Muscle of arm (tissue), 14 donors: Measurements from ENCODE around the gene SHISA6. TPM values are rescaled to one million over a fixed set of nuclear protein-coding genes. Genes with fewer than 3 reads are reported as not detected.
A peak's percentile ranks its signal among the peaks of the same experiment; 100 is the strongest.

Experiments used
- DNase-seq: peaks from one replicate; pipeline ENCODE4 v3.0.0-alpha.2; 2013
- long read RNA-seq, 11 donors: transcript quantifications; one replicate each; lab custom pipeline, GENCODE V29; 2026
- polyA plus RNA-seq, 12 donors: library from polyadenylated mRNA; unstranded; fragments of 120-200 nt; gene quantifications; one replicate each; pipeline ENCODE4 v1.2.1, GENCODE V29; 2013; ENCODE audit not compliant: insufficient read length in 12 of 12

SHISA6 gene
- polyA plus RNA-seq, result 10 to 100 TPM in 8 of 12 donors, 1 to 10 TPM in 3, not detected in 1; 8.7 to 17.1 (median 12.2) TPM
- long read RNA-seq, donor 1, result 0 reads
- long read RNA-seq, donor 2, full-length matches to known transcripts, result 1 of 1 reads
- long read RNA-seq, donor 2, partial matches to known transcripts, result 0 of 1 reads
- long read RNA-seq, donor 2, other reads (novel, unspliced or antisense), result 0 of 1 reads
- long read RNA-seq, donor 3, full-length matches to known transcripts, result 1 of 1 reads
- long read RNA-seq, donor 3, partial matches to known transcripts, result 0 of 1 reads
- long read RNA-seq, donor 3, other reads (novel, unspliced or antisense), result 0 of 1 reads
- long read RNA-seq, donor 4, result 0 reads
- long read RNA-seq, donor 5, result 0 reads
- long read RNA-seq, donor 6, full-length matches to known transcripts, result 1 of 1 reads
- long read RNA-seq, donor 6, partial matches to known transcripts, result 0 of 1 reads
- long read RNA-seq, donor 6, other reads (novel, unspliced or antisense), result 0 of 1 reads
- long read RNA-seq, donor 7, full-length matches to known transcripts, result 1 of 1 reads
- long read RNA-seq, donor 7, partial matches to known transcripts, result 0 of 1 reads
- long read RNA-seq, donor 7, other reads (novel, unspliced or antisense), result 0 of 1 reads
- long read RNA-seq, donor 8, full-length matches to known transcripts, result 2 of 2 reads
- long read RNA-seq, donor 8, partial matches to known transcripts, result 0 of 2 reads
- long read RNA-seq, donor 8, other reads (novel, unspliced or antisense), result 0 of 2 reads
- long read RNA-seq, donor 9, result 0 reads
- long read RNA-seq, donor 10, full-length matches to known transcripts, result 1 of 1 reads
- long read RNA-seq, donor 10, partial matches to known transcripts, result 0 of 1 reads
- long read RNA-seq, donor 10, other reads (novel, unspliced or antisense), result 0 of 1 reads
- long read RNA-seq, donor 11, full-length matches to known transcripts, result 2 of 7 reads
- long read RNA-seq, donor 11, partial matches to known transcripts, result 5 of 7 reads
- long read RNA-seq, donor 11, other reads (novel, unspliced or antisense), result 0 of 7 reads

DNA sequence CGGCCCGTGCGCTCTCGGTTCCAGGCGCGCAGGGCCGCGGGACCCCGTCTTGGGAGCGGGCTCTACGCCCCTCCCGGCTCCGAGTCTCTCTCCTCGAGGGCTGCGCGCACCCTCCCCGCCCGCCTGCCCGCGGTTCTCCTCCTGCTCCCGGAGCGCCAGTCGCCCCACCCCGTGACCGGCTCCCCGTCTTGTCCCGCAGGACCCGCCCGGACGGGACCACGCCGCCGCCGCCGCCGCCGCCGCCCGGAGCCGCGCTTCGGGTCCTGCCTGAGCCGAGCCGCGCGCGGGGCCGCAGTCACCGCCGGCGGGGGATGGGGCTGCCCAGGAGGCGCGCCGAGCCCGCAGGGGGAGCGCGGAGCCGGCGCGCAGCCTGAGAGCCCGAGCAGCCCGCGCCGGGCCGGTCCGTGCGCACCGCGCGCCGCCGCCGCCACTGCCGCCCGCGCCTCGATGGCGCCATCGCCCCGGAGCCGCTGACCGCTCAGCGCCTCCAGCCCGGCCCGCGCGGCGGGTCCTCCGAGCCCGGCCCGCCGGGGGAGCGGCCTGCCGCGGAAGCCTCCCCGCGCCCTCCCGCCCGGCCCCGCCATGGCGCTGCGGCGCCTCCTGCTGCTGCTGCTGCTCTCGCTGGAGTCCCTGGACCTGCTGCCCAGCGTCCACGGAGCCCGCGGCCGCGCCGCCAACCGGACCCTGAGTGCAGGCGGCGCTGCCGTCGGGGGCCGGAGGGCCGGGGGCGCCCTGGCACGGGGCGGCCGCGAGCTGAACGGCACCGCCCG is at the start of gene SHISA6:
Gene SHISA6 (plus strand): TSS at position 373 of the 770 bp plus-strand sequence.
- DNase-seq, result no peak

DNA sequence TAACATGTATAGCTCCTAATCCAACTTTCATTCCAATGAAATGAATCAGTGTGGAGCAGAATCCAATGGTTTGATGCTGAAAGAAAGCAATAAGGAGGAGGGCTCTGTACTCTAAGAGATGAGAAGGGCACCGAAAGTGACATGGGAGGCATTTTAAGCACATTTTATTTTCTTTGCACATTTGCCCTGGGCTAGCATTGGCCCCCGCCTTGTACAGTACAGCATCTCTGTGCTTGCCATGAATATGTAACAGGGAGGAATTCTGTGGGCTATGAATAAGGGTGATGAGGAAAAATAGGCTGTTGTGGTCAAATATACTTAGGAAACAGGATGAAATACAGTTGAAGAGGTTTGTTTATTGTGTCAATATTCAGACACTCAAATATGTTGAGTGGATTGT is 45.2 kb upstream of the SHISA6 start:
- DNase-seq, result no peak

- DNase-seq, result no peak
Measured at GRCh38 chr17:11204991-11205390, 36.0 kb upstream of the SHISA6 start.

DNA sequence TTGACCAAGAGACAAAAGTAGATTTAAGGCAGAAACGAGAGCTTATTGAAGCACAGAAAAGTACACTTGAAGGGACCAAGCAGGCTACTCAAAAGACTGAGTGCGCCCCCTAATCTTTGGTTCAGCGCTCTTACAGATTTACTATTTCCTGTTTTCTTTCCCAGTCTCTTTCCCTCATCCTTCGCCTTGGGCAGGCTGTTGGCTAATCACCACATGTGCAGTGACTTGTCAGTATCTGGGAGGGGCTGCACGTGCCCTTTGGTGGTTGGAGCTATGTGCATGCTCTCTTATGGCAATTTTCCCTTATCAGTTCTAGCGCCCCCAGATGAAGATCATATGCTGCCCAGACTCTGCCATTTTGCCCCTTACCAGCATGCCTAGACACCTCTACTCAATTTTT is 35.4 kb upstream of the SHISA6 start:
- DNase-seq, result no peak

DNA sequence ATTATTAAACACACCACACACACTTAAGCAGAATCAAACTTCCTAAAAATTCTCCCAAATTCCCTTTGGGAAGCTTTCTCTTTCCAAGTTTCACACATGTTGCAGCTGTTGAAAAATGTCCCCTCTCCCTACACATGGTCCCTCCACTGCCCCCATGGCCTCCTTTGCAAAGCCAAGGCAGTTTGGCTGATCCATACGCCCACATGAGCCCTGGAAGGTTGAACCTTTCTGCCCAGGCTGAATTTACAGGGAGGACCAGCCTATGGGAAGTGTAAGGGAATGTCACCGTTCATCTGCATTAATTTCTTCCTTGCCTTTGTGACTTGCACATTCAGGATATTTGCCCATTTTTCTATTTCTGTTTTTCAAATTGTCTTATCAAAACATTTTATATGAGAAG is 31.1 kb upstream of the SHISA6 start:
- no peak for DNase-seq

GRCh38 chr17:11212792-11213191 is 28.2 kb upstream of the SHISA6 start:
- DNase-seq, result no peak

DNA sequence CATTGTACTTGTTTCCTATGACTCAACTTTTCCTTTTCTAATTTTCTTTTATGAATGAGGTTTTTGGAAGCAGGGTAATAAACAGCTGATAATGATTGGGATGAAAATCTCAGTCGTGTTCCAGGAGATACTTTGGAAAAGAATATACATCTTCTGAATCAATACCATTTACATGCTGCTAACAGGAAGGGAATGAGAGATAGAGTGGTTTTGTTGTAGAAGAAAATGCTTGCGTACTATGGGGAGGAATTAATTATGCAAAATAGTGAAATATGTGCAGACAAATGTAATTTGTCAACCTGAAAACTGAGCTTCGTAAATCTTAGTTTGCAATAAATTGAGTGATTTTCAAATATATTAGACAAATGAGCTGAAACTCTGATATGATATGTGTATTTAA is 24.0 kb upstream of the SHISA6 start:
- no peak for DNase-seq

DNA sequence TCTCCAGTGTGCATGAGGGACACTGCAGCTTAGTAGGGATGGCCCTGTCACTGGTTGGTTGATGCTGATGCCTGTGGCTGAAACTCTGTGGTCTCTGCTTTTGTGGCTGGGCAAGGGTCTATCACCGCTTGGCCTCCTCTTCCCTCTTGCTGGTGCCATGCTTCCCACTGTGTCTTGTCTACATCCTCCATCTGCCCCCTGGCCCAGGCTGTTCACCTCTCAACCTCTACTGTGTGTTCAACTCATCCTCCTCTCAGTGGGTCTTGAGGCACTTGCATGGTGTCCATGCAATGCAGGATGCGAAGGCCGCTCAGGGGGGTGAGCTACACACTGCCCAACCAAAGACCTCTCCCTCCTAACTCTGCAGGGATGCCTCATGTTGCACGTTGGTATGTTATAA is 19.8 kb upstream of the SHISA6 start:
- no peak for DNase-seq

- DNase-seq, result no peak
Measured at GRCh38 chr17:11221721-11222120, 19.3 kb upstream of the SHISA6 start.

DNA sequence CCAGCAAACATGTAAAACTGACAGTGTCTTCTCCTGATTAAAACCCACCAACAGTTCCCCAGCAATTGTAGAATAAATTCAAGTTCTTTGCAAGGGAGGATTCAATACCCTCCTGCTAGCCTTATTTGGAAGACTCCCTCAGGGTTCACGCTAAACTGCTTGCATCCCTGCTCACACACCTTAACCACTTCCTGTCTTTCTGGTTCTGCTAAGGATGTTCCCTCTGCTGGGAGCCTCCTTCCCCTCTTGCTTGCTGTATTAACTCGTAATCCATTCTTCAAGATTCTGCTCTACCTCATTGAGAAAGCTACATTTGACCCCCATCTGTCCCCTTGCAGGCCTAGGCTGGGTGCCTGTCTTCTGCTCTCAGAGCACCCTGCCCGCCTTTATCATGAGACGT is 2.3 kb upstream of the SHISA6 start:
- no peak for DNase-seq

GRCh38 chr17:11239379-11239970 is 1.5 kb upstream of the SHISA6 start:
- DNase-seq, result no peak

DNA sequence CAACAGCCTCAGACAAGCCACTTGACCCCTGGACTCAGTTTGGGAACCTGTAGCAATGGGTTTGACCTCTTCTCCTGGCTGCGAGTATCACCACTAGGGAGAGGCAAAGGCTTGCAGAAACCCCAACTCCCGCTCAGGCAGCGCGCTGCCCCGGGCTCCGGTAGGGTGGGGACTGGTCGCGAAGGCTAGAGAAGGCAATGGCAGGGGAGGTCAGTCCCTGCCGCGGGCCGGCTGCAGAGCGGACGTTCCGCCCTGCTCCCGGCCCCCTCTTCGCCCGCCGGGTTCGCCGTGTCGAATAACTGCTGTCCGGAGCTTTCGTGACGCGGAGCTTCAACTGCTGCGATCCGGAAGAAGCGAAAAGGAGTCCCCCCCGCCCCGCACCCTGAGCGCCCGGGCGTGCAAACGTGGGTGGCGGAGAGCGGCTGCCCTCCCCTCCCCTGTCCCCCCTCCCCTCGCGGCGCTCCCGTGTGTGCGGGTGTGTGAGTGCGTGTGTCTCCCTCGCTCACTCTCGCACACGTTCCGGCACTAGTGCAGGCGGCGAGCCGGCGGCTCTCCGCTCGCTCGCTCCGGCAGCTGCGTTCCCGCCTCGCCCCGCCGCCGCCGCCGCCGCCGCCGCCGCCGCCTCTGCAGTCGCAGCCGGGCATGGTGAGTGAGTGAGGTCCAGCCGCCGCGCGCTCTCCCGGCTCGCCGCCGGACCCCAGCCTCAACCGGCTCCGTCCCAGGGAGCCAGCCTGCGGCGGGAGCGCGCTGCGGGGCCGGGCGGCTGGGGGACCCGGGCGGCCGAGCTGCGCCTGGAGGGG is 772 bp upstream of the SHISA6 start:
- peak; percentile 57 for DNase-seq

- DNase-seq, result no peak
Measured at GRCh38 chr17:11241611-11242226, 706 bp downstream of the SHISA6 start.

GRCh38 chr17:11242411-11242810 is 1.4 kb downstream of the SHISA6 start:
- no peak for DNase-seq

DNA sequence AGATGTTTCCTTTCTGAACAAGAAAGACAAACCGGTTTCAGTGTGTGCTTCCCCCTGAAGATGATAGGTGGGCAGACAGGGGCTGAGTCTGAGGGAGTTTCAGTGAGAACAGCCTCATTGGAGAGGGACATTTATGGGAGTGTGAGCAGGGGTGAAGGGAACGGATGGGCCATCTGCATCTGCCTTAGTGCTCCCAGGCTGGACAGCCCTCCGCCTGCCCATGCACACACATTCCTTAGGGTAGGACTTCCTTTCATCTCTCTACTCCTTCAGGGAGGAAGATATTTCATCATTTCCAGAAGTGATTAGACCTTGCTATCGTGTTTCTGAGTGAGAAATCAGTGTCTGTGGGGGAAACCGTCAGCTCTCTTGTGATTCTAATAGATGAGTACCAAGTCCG is 3.8 kb downstream of the SHISA6 start:
- DNase-seq, result no peak

DNA sequence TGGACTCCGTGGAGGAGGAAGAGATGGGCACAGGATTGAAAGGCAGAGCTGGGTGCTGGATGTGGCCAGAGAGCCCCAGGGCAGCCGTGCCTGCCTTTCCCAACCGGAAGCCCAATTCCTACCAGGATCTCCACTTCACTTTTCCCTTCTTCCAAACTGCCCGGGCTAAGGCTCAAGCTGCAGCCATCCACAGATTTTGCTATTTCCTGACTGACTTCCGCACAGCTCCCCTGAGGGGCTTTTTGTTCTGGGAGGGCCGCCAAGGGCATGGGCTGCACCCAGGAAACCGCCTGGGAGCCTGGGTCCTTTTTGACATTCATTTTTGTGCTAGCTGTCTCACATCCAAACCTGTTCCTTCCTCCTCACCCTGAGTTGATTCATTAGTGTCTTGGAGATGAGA is 4.2 kb downstream of the SHISA6 start:
- DNase-seq, result no peak

DNA sequence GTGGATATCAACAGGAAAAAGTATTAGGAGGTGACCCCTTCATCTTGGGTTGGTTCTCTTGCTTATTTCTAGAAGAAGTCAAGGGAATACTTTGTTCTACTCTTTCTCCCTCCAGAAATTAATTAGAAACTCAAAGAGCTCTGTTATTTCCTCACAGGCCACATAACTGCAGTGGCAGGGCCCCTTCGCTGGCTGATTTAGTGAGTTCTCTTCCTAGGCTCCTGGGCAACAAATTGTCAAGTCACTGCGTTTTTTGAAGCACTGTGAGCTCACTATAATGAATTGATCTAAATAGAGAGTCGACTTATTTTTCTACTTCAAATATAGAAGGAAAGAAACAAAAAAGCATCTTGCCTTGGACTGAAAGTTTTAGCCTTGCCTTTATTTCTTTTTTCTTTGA is 4.8 kb downstream of the SHISA6 start:
- no peak for DNase-seq

- no peak for DNase-seq
Measured at GRCh38 chr17:11250161-11250560, 9.1 kb downstream of the SHISA6 start.

GRCh38 chr17:11251561-11252107 is 10.6 kb downstream of the SHISA6 start:
- DNase-seq, result no peak

GRCh38 chr17:11252146-11252545 is 11.1 kb downstream of the SHISA6 start:
- no peak for DNase-seq
